ENCODE results near the gene DNAJC3.
"Not testable (repeated sequence)": the region's sequence is repeated elsewhere in the genome, so short reads cannot be mapped to it uniquely, and the experiment has no call there.

The DNAJC3 gene

GRCh38 chr13:95783747-95784146, 106.8 kb downstream of the DNAJC3 start:
- ChIA-PET CTCF (interaction anchor here (1.7 kb wide), 1 partner anchor 9 kb away, joined by 4 read pairs; no protein-coding TSS in a partner anchor), POLR2A (no interaction called here)
- no peak for DNase-seq (ENCODE audit: extremely low spot score)
- no peak for TF ChIP-seq CTCF (IDR thresholded peaks at IDR 0.05; ENCODE audit: control extremely low read depth, extremely low read depth, low read depth, missing control alignments)

GRCh38 chr13:95784161-95784899, 107.4 kb downstream of the DNAJC3 start:
- CTCF ChIA-PET: interaction anchor here (1.7 kb wide), 1 partner anchor 9 kb away, joined by 4 read pairs; no protein-coding TSS in a partner anchor
- POLR2A ChIA-PET: no interaction called here
- TF ChIP-seq CTCF (IDR thresholded peaks at IDR 0.05; ENCODE audit: control extremely low read depth, extremely low read depth, low read depth, missing control alignments): no peak
- no peak for DNase-seq (ENCODE audit: extremely low spot score)

GRCh38 chr13:95784900-95785290, 108.0 kb downstream of the DNAJC3 start:
- no peak for TF ChIP-seq CTCF (IDR thresholded peaks at IDR 0.05; ENCODE audit: control extremely low read depth, extremely low read depth, low read depth, missing control alignments)
- CTCF ChIA-PET: interaction anchor here (1.7 kb wide), 1 partner anchor 10 kb away, joined by 4 read pairs; no protein-coding TSS in a partner anchor
- DNase-seq (ENCODE audit: extremely low spot score): no peak
- POLR2A ChIA-PET: no interaction called here

- DNase-seq (ENCODE audit: extremely low spot score): no peak
- no peak for TF ChIP-seq CTCF (IDR thresholded peaks at IDR 0.05; ENCODE audit: control extremely low read depth, extremely low read depth, low read depth, missing control alignments)
- ChIA-PET POLR2A (no interaction called here), CTCF (interaction anchor here (0.9 to 1.1 kb wide), 2 partner anchors 11 to 117 kb away, joined by 3 read pairs; no protein-coding TSS in a partner anchor)
These were observed 110.6 kb downstream of the DNAJC3 start for GRCh38 chr13:95787356-95788099.

- POLR2A ChIA-PET: no interaction called here
- TF ChIP-seq CTCF (IDR thresholded peaks at IDR 0.05; ENCODE audit: control extremely low read depth, extremely low read depth, low read depth, missing control alignments): no peak
- DNase-seq (ENCODE audit: extremely low spot score): no peak
- CTCF ChIA-PET: interaction anchor here (1.4 kb wide), 1 partner anchor 45 kb away, joined by 5 read pairs; no protein-coding TSS in a partner anchor
These were observed 111.1 kb downstream of the DNAJC3 start for GRCh38 chr13:95788100-95788463.

GRCh38 chr13:95789315-95789714, 112.4 kb downstream of the DNAJC3 start:
- CTCF ChIA-PET: interaction anchor here (1.2 to 2.4 kb wide), 3 partner anchors 11 to 44 kb away, joined by 3 to 12 read pairs (median 5); no protein-coding TSS in a partner anchor
- POLR2A ChIA-PET; DNase-seq (ENCODE audit: extremely low spot score): not testable (repeated sequence)
